ENCODE measurements around the gene INPP4B. TPM values are rescaled to one million over a fixed set of nuclear protein-coding genes. Genes with fewer than 3 reads are reported as not detected.

INPP4B gene
- total and polyA plus RNA-seq, 2 donors (not counting 1 experiment from before 2014, with no cell fraction given): 0.03 TPM; not detected in 1

GRCh38 chr4:142544039-142544438 is 302.1 kb downstream of the INPP4B start:
- intact Hi-C loops (cut with micrococcal nuclease): no loop called here
- ATAC-seq (ENCODE audit: low read depth): no peak
- CTCF ChIA-PET: no interaction called here

GRCh38 chr4:142540483-142540804 is 305.7 kb downstream of the INPP4B start:
- WGBS (ENCODE audit: insufficient coverage): no CpG with 5 or more reads among the region's 2 CpGs
- H3K79me2 ChIP-seq (ENCODE audit: control insufficient read depth, insufficient read depth, low read length): no peaks in the 10 kb centered on the region
- no peak overlapping the region for H3K4me2 ChIP-seq (replicated peaks; ENCODE audit: low read depth, low read length, poor library complexity, severe bottlenecking)
- POLR2A ChIA-PET: no interaction called here
- H3K27ac ChIP-seq (ENCODE audit: low read length in 2 of 2): no peak overlapping the region
- Mint-ChIP-seq H3K27me3 (no peaks in the 10 kb centered on the region), H3K4me3 (no peak overlapping the region), H3K4me1 (no peaks in the 10 kb centered on the region), H3K9me3 (ENCODE audit: insufficient read depth) (no peaks in the 10 kb centered on the region), H3K27ac (no peak overlapping the region)
- no peak for DNase-seq
- H4K20me1 ChIP-seq (ENCODE audit: control insufficient read depth, insufficient read depth, low read length, poor library complexity, severe bottlenecking): no peaks in the 10 kb centered on the region
- H3K9me3 ChIP-seq (ENCODE audit: control extremely low read depth in 1 of 3, control insufficient read depth in 2 of 3, insufficient read depth in 1 of 3, low read length in 2 of 3): no peaks in the 10 kb centered on the region
- H3K27me3 ChIP-seq (replicated peaks in 1 of 4; ENCODE audit: control extremely low read depth in 1 of 4, control insufficient read depth in 3 of 4, insufficient read depth in 4 of 4, low read length in 3 of 4): no peaks in the 10 kb centered on the region
- H3K4me1 ChIP-seq (ENCODE audit: control insufficient read depth in 2 of 2, insufficient read depth in 2 of 2, low read length in 2 of 2): no peaks in the 10 kb centered on the region
- no peak for TF ChIP-seq CTCF (IDR thresholded peaks at IDR 0.05)
- CTCF ChIA-PET: no interaction called here
- H3K9ac ChIP-seq (ENCODE audit: low read length): no peak overlapping the region
- intact Hi-C loops (cut with micrococcal nuclease): no loop called here
- no peaks in the 10 kb centered on the region for H3K36me3 ChIP-seq (replicated peaks in 1 of 2; ENCODE audit: control extremely low read depth in 1 of 2, control insufficient read depth in 1 of 2, extremely low read depth in 1 of 2, insufficient read depth in 2 of 2, low read length in 1 of 2)
- no peak for ATAC-seq (ENCODE audit: low read depth)
- no peak overlapping the region for H2AFZ ChIP-seq (ENCODE audit: insufficient read depth, low read depth, low read length, poor library complexity, severe bottlenecking)
- no peak overlapping the region for H3K4me3 ChIP-seq (ENCODE audit: control extremely low read depth in 1 of 5, extremely low read depth in 1 of 5, insufficient read depth in 1 of 5, low read depth in 2 of 5, low read length in 4 of 5)

More at GRCh38 chr4:142544039-142544438, 302.1 kb downstream of the INPP4B start:
- Mint-ChIP-seq H3K27ac (no peak overlapping the region), H3K9me3 (ENCODE audit: insufficient read depth) (no peaks in the 10 kb centered on the region), H3K4me3 (no peak overlapping the region), H3K27me3 (no peaks in the 10 kb centered on the region), H3K4me1 (no peaks in the 10 kb centered on the region)
- POLR2A ChIA-PET: no interaction called here
- 100% methylated on average over 1 of the region's 1 CpG for WGBS (ENCODE audit: insufficient coverage)
- DNase-seq: no peak
- TF ChIP-seq CTCF (IDR thresholded peaks at IDR 0.05) (no peak), EZH2 (IDR thresholded peaks at IDR 0.05; ENCODE audit: borderline replicate concordance, insufficient read depth, low read depth, low read length, poor library complexity, severe bottlenecking) (no peak)
- Histone ChIP-seq H2AFZ (ENCODE audit: insufficient read depth, low read depth, low read length, poor library complexity, severe bottlenecking) (no peak overlapping the region), H3K36me3 (replicated peaks in 1 of 2; ENCODE audit: control extremely low read depth in 1 of 2, control insufficient read depth in 1 of 2, extremely low read depth in 1 of 2, insufficient read depth in 2 of 2, low read length in 1 of 2) (no peaks in the 10 kb centered on the region), H3K9ac (ENCODE audit: low read length) (no peak overlapping the region), H3K9me3 (ENCODE audit: control extremely low read depth in 1 of 3, control insufficient read depth in 2 of 3, insufficient read depth in 1 of 3, low read length in 2 of 3) (no peaks in the 10 kb centered on the region), H3K4me1 (ENCODE audit: control insufficient read depth in 2 of 2, insufficient read depth in 2 of 2, low read length in 2 of 2) (no peaks in the 10 kb centered on the region), H3K4me2 (replicated peaks; ENCODE audit: low read depth, low read length, poor library complexity, severe bottlenecking) (no peak overlapping the region), H3K27ac (ENCODE audit: low read length in 2 of 2) (no peak overlapping the region), H3K79me2 (ENCODE audit: control insufficient read depth, insufficient read depth, low read length) (no peaks in the 10 kb centered on the region), H4K20me1 (ENCODE audit: control insufficient read depth, insufficient read depth, low read length, poor library complexity, severe bottlenecking) (no peaks in the 10 kb centered on the region), H3K4me3 (ENCODE audit: control extremely low read depth in 1 of 5, extremely low read depth in 1 of 5, insufficient read depth in 1 of 5, low read depth in 2 of 5, low read length in 4 of 5) (no peak overlapping the region), H3K27me3 (replicated peaks in 1 of 4; ENCODE audit: control extremely low read depth in 1 of 4, control insufficient read depth in 3 of 4, insufficient read depth in 4 of 4, low read length in 3 of 4) (no peaks in the 10 kb centered on the region)

Measured in B cell (primary cell).